Kidney (tissue), 22 donors: ENCODE results near the gene LMAN2L. TPM values are rescaled to one million over a fixed set of nuclear protein-coding genes. Genes with fewer than 3 reads are reported as not detected.
A peak's percentile ranks its signal among the peaks of the same experiment; 100 is the strongest.

Experiments
- DNase-seq, 5 donors: peaks; one replicate each; pipeline ENCODE4 v3.0.0-alpha.2; 2013 to 2020
- FAIRE-seq: peaks from 2 replicates; lab custom pipeline; 2012; peaks lifted over from hg19 to GRCh38; lab: Jason Lieb, UNC
- H3K27ac ChIP-seq, 2 donors: one replicate each; pipeline ENCODE4 v1.7.0; 2013; ENCODE audit warnings: low read depth in 2 of 2, low read length in 2 of 2, inconsistent platforms in 1 of 2
- H3K27me3 ChIP-seq: one replicate; pipeline ENCODE4 v1.7.1; 2013; ENCODE audit warnings: low read length, inconsistent platforms; ENCODE audit not compliant: control insufficient read depth, insufficient read depth
- H3K36me3 ChIP-seq, 3 donors: one replicate each; pipeline versions ENCODE4 v1.7.0 to v1.7.1; 2013; ENCODE audit warnings: low read length in 3 of 3, control low read depth in 1 of 3, inconsistent platforms in 1 of 3; ENCODE audit not compliant: insufficient read depth in 3 of 3, control insufficient read depth in 2 of 3
- H3K4me1 ChIP-seq, 3 donors: one replicate each; pipeline versions ENCODE4 v1.7.0 to v1.7.1; 2013; ENCODE audit warnings: low read length in 3 of 3, inconsistent platforms in 1 of 3, low read depth in 1 of 3; ENCODE audit not compliant: control insufficient read depth in 2 of 3, insufficient read depth in 2 of 3
- H3K4me3 ChIP-seq, 3 donors: one replicate each; pipeline versions ENCODE4 v1.7.0 to v1.8.1; 2013; ENCODE audit warnings: low read length in 3 of 3, control low read depth in 1 of 3, inconsistent platforms in 1 of 3
- H3K9ac ChIP-seq, 3 donors: one replicate each; pipeline versions ENCODE4 v1.7.0 to v1.7.1; 2013; ENCODE audit warnings: low read length in 3 of 3, control low read depth in 1 of 3, inconsistent platforms in 1 of 3
- H3K9me3 ChIP-seq, 3 donors: one replicate each; pipeline versions ENCODE4 v1.7.0 to v1.7.1; 2013; ENCODE audit warnings: low read length in 3 of 3, control low read depth in 1 of 3, inconsistent platforms in 1 of 3; ENCODE audit not compliant: control insufficient read depth in 2 of 3, insufficient read depth in 1 of 3
- intact Hi-C: fragments of 100-400 bp; cut with DNase I; formaldehyde crosslinking; loops from one replicate; pipeline ENCODE4 v1.11.1; 2022
- long read RNA-seq, 10 donors: library from polyadenylated mRNA in 1 of 10; unstranded in 1 of 10; transcript quantifications; one replicate each; pipeline ENCODE4 v2.0.0 and lab custom pipeline, GENCODE V29; 2021 to 2026
- polyA plus RNA-seq: library from polyadenylated mRNA; stranded (reverse); fragments of 350-450 nt; fragmentation: Illumina TruSeq; extraction: RNeasy Lipid Tissue Mini Kit (QIAGEN cat#74804); gene quantifications from one replicate; pipeline ENCODE4 v1.2.3, GENCODE V29; 2014; ENCODE audit warnings: low read depth, low replicate concordance; ENCODE audit not compliant: insufficient read depth
- total RNA-seq: library from RNA; stranded (reverse); fragmentation: NEBNext Ultra II Directional; extraction: Animal tissue kit (Norgen Biotek cat#: 25700); gene quantifications from one replicate; pipeline ENCODE4 v1.2.1, GENCODE V29; 2021
- TF ChIP-seq, protein P1 (sequence below): IDR thresholded peaks from 3 replicates; pipeline ENCODE4 v1.5.1; 2012; ENCODE audit warnings: mild to moderate bottlenecking, moderate library complexity, borderline replicate concordance; ENCODE audit not compliant: insufficient read depth; ENCODE audit errors: extremely low read depth
- donor health status: control.
- donor health status: control.
- donor health status: control.
- donor health status: control.
- donor health status: control.
- donor health status: DM: yes; HTN: yes; CAD: no.
- donor health status: Normal renal cell carcinoma (clear cell type).

Gene LMAN2L, protein sequence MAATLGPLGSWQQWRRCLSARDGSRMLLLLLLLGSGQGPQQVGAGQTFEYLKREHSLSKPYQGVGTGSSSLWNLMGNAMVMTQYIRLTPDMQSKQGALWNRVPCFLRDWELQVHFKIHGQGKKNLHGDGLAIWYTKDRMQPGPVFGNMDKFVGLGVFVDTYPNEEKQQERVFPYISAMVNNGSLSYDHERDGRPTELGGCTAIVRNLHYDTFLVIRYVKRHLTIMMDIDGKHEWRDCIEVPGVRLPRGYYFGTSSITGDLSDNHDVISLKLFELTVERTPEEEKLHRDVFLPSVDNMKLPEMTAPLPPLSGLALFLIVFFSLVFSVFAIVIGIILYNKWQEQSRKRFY
- total RNA-seq, result 23.0 TPM
- polyA plus RNA-seq, result 25.3 TPM
- long read RNA-seq, donor 1, transcript LMAN2L-201 (8 exons, 2,397 nt), result major isoform, 8 of 8 reads
- long read RNA-seq, donor 1, partial matches to known transcripts, result 0 of 8 reads
- long read RNA-seq, donor 1, other reads (novel, unspliced or antisense), result 0 of 8 reads
- long read RNA-seq, donor 2, transcript LMAN2L-201 (8 exons, 2,397 nt), result major isoform, 10 of 11 reads
- long read RNA-seq, donor 2, partial matches to known transcripts, result 0 of 11 reads
- long read RNA-seq, donor 2, other reads (novel, unspliced or antisense), result 0 of 11 reads
- long read RNA-seq, donor 3, transcript LMAN2L-201 (8 exons, 2,397 nt), result major isoform, 16 of 16 reads
- long read RNA-seq, donor 3, partial matches to known transcripts, result 0 of 16 reads
- long read RNA-seq, donor 3, other reads (novel, unspliced or antisense), result 0 of 16 reads
- long read RNA-seq, donor 4, transcript LMAN2L-201 (8 exons, 2,397 nt), result major isoform, 30 of 30 reads
- long read RNA-seq, donor 4, partial matches to known transcripts, result 0 of 30 reads
- long read RNA-seq, donor 4, other reads (novel, unspliced or antisense), result 0 of 30 reads
- long read RNA-seq, donor 5, result 0 reads
- long read RNA-seq, donor 6, partial matches to known transcripts, result 0 of 5 reads
- long read RNA-seq, donor 6, other reads (novel, unspliced or antisense), result 0 of 5 reads
- long read RNA-seq, donor 7, transcript LMAN2L-201 (8 exons, 2,397 nt), result major isoform, 46 of 57 reads
- long read RNA-seq, donor 7, partial matches to known transcripts, result 2 of 57 reads
- long read RNA-seq, donor 7, other reads (novel, unspliced or antisense), result 6 of 57 reads
- long read RNA-seq, donor 8, transcript LMAN2L-201 (8 exons, 2,397 nt), result major isoform, 14 of 14 reads
- long read RNA-seq, donor 8, partial matches to known transcripts, result 0 of 14 reads
- long read RNA-seq, donor 8, other reads (novel, unspliced or antisense), result 0 of 14 reads
- long read RNA-seq, donor 9, transcript LMAN2L-201 (8 exons, 2,397 nt), result major isoform, 9 of 9 reads
- long read RNA-seq, donor 9, partial matches to known transcripts, result 0 of 9 reads
- long read RNA-seq, donor 9, other reads (novel, unspliced or antisense), result 0 of 9 reads
- long read RNA-seq, donor 10, transcript LMAN2L-201 (8 exons, 2,397 nt), result major isoform, 8 of 8 reads
- long read RNA-seq, donor 10, partial matches to known transcripts, result 0 of 8 reads
- long read RNA-seq, donor 10, other reads (novel, unspliced or antisense), result 0 of 8 reads

DNA sequence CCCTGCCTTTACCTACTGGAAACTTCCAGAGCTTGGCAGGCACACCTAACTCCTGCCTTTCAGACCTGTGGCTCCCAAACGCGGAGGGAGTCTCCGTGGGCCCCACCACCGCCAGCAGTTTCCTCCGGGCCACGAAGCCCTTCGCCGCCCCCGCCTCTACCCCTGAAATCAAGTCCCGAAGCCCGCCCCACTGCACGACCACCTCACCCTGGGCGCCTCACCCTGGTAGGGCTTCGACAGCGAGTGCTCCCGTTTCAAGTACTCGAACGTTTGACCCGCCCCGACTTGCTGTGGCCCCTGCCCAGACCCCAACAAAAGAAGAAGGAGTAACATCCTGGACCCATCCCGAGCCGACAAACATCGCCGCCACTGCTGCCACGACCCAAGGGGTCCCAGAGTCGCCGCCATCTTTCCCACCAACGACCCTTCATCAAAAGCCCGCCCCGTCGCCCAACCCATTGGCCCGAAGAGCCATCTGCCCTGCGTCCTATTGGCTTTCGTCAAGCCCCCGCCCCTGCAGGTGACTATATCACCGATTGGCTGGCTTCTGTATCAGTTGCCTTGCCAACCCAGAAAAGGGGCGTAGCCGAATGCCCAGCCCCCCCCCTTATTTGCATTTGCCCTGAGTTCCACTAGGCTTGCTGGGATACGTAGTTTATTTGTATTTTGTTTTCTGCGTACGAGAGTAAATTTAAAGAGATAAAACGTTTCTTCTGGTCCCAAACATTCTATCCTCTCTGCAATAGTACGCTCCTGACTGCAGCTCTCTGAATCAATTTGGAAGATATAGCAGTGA is at the start of gene LMAN2L:
Gene LMAN2L, minus strand, starts transcription at position 432 of the 796 bp plus-strand sequence. Its CDS starts 24 bp downstream, at position 408.
- intact Hi-C loops, result no loop called here
- Histone ChIP-seq H3K9ac (peak within 1 kb of the TSS; percentile 34 to 91 (median 78)), H3K4me3 (peak within 1 kb of the TSS; percentile 67 to 87 (median 81)), H3K27ac (peak within 1 kb of the TSS; percentile 81 to 85), H3K4me1 (peaks cover 0 to 14% (median 8%) of the 10 kb centered on the region in 3 donors), H3K27me3 (no peaks in the 10 kb centered on the region), H3K9me3 (no peaks in the 10 kb centered on the region), H3K36me3 (peaks cover 0 to 11% (median 4%) of the 10 kb centered on the region in 3 donors)
- TF ChIP-seq, protein P1, sequence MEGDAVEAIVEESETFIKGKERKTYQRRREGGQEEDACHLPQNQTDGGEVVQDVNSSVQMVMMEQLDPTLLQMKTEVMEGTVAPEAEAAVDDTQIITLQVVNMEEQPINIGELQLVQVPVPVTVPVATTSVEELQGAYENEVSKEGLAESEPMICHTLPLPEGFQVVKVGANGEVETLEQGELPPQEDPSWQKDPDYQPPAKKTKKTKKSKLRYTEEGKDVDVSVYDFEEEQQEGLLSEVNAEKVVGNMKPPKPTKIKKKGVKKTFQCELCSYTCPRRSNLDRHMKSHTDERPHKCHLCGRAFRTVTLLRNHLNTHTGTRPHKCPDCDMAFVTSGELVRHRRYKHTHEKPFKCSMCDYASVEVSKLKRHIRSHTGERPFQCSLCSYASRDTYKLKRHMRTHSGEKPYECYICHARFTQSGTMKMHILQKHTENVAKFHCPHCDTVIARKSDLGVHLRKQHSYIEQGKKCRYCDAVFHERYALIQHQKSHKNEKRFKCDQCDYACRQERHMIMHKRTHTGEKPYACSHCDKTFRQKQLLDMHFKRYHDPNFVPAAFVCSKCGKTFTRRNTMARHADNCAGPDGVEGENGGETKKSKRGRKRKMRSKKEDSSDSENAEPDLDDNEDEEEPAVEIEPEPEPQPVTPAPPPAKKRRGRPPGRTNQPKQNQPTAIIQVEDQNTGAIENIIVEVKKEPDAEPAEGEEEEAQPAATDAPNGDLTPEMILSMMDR, result peak; percentile 26
- FAIRE-seq (peak; percentile 97), DNase-seq (peak; percentile 98 to 99 (median 99))

DNA sequence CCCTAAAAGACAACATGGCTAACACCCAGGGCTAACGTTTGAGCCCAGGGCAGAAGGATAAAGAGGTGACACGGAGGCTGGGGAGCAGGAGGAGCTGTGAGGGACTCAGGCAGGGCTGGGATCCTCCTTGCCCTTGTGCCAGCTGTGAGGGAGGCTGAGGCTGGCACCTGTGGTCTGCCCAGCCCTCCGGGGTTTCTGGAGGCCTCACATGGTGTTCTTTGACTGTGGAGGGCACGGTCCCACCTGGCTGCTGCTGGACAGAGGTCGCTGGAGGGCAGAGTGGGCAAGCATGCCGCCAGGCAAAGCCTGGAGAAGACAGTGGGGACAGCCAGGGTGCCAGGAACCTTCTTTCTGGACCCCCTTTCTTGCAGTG is 49.4 kb upstream of the LMAN2L start:
- intact Hi-C loops, result no loop called here
- FAIRE-seq (no peak), DNase-seq (peak in 1 of 5 donors; percentile 28)
- no peaks in the 10 kb centered on the region for H3K27me3 ChIP-seq
- no peak overlapping the region for H3K9ac ChIP-seq
- H3K27ac ChIP-seq, result no peak overlapping the region
- TF ChIP-seq, protein P1, result no peak
- H3K36me3 ChIP-seq, result no peaks in the 10 kb centered on the region
- H3K9me3 ChIP-seq, result no peaks in the 10 kb centered on the region
- no peak overlapping the region for H3K4me3 ChIP-seq
- H3K4me1 ChIP-seq, result no peaks in the 10 kb centered on the region
